ENCODE data around the gene MB21D2.

MB21D2 gene

DNA sequence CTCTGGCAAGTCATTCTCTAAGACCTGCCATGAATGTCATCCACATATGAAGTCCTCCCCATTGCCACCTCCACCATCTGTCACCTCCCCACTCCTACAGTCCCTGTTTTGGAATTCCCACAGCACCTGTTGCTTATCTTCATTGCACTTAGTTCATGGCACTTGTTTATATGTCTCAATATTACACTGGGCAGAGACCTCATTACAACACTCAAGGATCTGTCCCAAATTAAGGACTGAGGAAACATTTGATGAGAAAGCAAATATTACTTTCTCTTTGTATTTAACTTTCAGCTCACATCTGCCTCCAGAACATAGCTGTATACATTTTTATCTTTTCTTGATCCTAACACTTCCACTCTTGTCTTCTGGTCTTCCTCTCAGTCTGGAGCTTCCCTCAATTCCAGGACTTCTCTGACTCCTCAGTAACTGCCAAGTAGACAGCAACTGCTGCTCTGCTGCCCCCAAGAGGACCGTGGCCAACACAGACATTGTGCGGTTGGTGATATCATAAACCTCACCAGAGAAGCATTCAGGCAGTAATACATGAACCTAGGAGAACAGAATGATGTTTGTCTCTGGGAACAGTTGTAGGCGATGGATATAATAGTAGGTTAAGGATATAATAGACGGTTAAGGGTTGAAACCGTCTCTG lies 145.3 kb downstream of the MB21D2 start:
- TF ChIP-seq EZH2phosphoT487 (conservative IDR thresholded peaks at IDR 0.05; ENCODE audit: low read length) = no peak
- TF ChIP-seq, protein P1, sequence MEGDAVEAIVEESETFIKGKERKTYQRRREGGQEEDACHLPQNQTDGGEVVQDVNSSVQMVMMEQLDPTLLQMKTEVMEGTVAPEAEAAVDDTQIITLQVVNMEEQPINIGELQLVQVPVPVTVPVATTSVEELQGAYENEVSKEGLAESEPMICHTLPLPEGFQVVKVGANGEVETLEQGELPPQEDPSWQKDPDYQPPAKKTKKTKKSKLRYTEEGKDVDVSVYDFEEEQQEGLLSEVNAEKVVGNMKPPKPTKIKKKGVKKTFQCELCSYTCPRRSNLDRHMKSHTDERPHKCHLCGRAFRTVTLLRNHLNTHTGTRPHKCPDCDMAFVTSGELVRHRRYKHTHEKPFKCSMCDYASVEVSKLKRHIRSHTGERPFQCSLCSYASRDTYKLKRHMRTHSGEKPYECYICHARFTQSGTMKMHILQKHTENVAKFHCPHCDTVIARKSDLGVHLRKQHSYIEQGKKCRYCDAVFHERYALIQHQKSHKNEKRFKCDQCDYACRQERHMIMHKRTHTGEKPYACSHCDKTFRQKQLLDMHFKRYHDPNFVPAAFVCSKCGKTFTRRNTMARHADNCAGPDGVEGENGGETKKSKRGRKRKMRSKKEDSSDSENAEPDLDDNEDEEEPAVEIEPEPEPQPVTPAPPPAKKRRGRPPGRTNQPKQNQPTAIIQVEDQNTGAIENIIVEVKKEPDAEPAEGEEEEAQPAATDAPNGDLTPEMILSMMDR (IDR thresholded peaks at IDR 0.05; ENCODE audit: insufficient read depth, low read length, poor library complexity, severe bottlenecking) = peak; percentile 19

DNA sequence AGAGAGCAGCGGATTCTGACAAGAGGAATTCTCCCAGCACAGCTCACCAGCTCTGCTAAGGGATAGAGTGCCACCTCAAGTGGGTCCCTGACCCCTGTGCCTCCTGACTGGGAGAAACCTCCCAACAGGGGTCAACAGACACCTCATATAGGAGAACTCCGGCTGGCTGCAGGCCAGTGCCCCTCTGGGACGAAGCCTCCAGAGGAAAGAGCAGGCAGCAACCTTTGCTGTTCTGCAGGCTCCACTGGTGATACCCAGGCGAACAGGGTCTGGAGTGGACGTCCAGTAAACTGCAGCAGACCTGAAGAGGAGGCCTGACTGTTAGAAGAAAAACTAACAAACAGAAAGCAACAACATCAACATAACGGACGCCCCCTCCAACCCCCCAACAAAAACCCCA lies 159.0 kb downstream of the MB21D2 start:
- Histone ChIP-seq H3K27ac (ENCODE audit: low read depth, low read length) (no peak overlapping the region), H2AFZ (ENCODE audit: low read depth, low read length, severe bottlenecking) (no peak overlapping the region), H3K4me2 (ENCODE audit: low read depth, low read length, poor library complexity, severe bottlenecking) (no peak overlapping the region), H3K36me3 (ENCODE audit: low read length) (no peaks in the 10 kb centered on the region), H3K79me2 (ENCODE audit: insufficient read depth, low read length) (no peaks in the 10 kb centered on the region), H3K9me3 (ENCODE audit: insufficient read depth, low read length) (no peaks in the 10 kb centered on the region), H4K20me1 (ENCODE audit: low read depth, low read length) (no peaks in the 10 kb centered on the region), H3K27me3 (ENCODE audit: low read length) (no peaks in the 10 kb centered on the region), H3K9ac (ENCODE audit: low read length) (no peak overlapping the region), H3K4me3 (ENCODE audit: insufficient read depth, low read length, poor library complexity, severe bottlenecking) (no peak overlapping the region), H3K9me2 (replicated peaks; ENCODE audit: insufficient read depth, low read length) (no peaks in the 10 kb centered on the region), H3F3A (ENCODE audit: insufficient read depth) (no peaks in the 10 kb centered on the region)
- TF ChIP-seq, protein P1 (IDR thresholded peaks at IDR 0.05; ENCODE audit: insufficient read depth, low read length, poor library complexity, severe bottlenecking) = no peak
- TF ChIP-seq EZH2phosphoT487 (conservative IDR thresholded peaks at IDR 0.05; ENCODE audit: low read length) = no peak

More for the DNA sequence above, 145.3 kb downstream of the MB21D2 start:
- Histone ChIP-seq H3K9me3 (ENCODE audit: insufficient read depth, low read length) (no peaks in the 10 kb centered on the region), H3K27ac (ENCODE audit: low read depth, low read length) (no peak overlapping the region), H4K20me1 (ENCODE audit: low read depth, low read length) (no peaks in the 10 kb centered on the region), H3K9ac (ENCODE audit: low read length) (no peak overlapping the region), H3F3A (ENCODE audit: insufficient read depth) (no peaks in the 10 kb centered on the region), H2AFZ (ENCODE audit: low read depth, low read length, severe bottlenecking) (no peak overlapping the region), H3K27me3 (ENCODE audit: low read length) (no peaks in the 10 kb centered on the region), H3K36me3 (ENCODE audit: low read length) (no peaks in the 10 kb centered on the region), H3K4me3 (ENCODE audit: insufficient read depth, low read length, poor library complexity, severe bottlenecking) (no peak overlapping the region), H3K4me2 (ENCODE audit: low read depth, low read length, poor library complexity, severe bottlenecking) (no peak overlapping the region), H3K9me2 (replicated peaks; ENCODE audit: insufficient read depth, low read length) (no peaks in the 10 kb centered on the region), H3K79me2 (ENCODE audit: insufficient read depth, low read length) (no peaks in the 10 kb centered on the region)

DNA sequence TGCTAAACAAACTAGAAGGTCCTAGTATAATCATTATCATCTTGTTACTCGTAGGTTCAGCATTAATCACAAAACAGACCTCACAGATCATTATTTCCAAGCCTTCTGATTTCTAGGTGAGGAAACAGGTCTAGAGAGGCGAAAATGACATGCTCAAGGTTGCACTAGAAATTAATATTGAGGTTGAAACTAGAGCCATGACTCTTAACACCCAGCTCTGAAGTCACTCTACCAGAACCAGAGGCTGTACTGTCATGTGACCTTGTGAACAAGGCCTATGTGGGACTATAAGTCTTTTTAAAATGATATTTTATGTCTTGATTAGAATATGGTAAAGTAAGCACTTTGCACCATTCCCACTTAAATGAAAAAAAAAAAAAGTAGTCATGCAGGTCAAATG lies 166.5 kb downstream of the MB21D2 start:
- Histone ChIP-seq H3K4me3 (ENCODE audit: insufficient read depth, low read length, poor library complexity, severe bottlenecking) (no peak overlapping the region), H3K27me3 (ENCODE audit: low read length) (no peaks in the 10 kb centered on the region), H3K36me3 (ENCODE audit: low read length) (no peaks in the 10 kb centered on the region), H4K20me1 (ENCODE audit: low read depth, low read length) (no peaks in the 10 kb centered on the region), H3K9ac (ENCODE audit: low read length) (no peak overlapping the region), H3K27ac (ENCODE audit: low read depth, low read length) (no peak overlapping the region), H3K9me3 (ENCODE audit: insufficient read depth, low read length) (no peaks in the 10 kb centered on the region), H3K4me2 (ENCODE audit: low read depth, low read length, poor library complexity, severe bottlenecking) (no peak overlapping the region), H3K9me2 (replicated peaks; ENCODE audit: insufficient read depth, low read length) (no peaks in the 10 kb centered on the region), H3F3A (ENCODE audit: insufficient read depth) (no peaks in the 10 kb centered on the region), H2AFZ (ENCODE audit: low read depth, low read length, severe bottlenecking) (no peak overlapping the region), H3K79me2 (ENCODE audit: insufficient read depth, low read length) (no peaks in the 10 kb centered on the region)
- TF ChIP-seq, protein P1 (IDR thresholded peaks at IDR 0.05; ENCODE audit: insufficient read depth, low read length, poor library complexity, severe bottlenecking) = no peak
- TF ChIP-seq EZH2phosphoT487 (conservative IDR thresholded peaks at IDR 0.05; ENCODE audit: low read length) = no peak

All from SU-DHL-6 (cell line).